Right renal cortex interstitium (tissue), 3 donors: ENCODE data around the gene BCAT1. TPM values are rescaled to one million over a fixed set of nuclear protein-coding genes. Genes with fewer than 3 reads are reported as not detected.

ENCODE experiments used
- DNase-seq, 3 donors: peaks; one replicate each; pipeline ENCODE4 v3.0.0-alpha.2; 2013; ENCODE audit warnings: low read depth in 3 of 3, low spot score in 2 of 3
- polyA plus RNA-seq, 3 donors: library from polyadenylated mRNA; unstranded; fragments of 120-200 nt; gene quantifications; one replicate each; pipeline ENCODE4 v1.2.1, GENCODE V29; 2013; ENCODE audit not compliant: insufficient read length in 3 of 3

BCAT1 gene
- polyA plus RNA-seq, 3 donors, result 56.2 to 60.0 (median 57.3) TPM

DNA sequence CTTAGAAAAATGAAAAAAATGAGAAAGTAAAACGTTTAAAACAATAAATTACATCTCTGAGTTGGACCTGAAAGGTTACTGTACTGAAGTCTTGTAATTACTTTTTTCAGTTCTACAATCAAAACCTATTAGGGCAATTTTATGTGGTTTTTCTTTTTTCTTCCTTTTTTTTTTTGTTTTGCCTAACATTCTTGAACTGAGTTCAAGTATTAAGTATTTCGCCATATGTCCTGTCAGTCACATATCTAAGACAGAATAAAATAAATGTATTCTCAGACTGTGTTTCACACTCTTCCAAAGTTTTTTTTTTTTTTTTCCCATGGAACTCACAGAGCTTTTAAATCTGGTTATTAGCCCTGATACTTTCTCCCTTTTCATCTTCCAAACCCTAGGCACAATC lies 172.0 kb downstream of the BCAT1 start:
- DNase-seq, result no peak

DNA sequence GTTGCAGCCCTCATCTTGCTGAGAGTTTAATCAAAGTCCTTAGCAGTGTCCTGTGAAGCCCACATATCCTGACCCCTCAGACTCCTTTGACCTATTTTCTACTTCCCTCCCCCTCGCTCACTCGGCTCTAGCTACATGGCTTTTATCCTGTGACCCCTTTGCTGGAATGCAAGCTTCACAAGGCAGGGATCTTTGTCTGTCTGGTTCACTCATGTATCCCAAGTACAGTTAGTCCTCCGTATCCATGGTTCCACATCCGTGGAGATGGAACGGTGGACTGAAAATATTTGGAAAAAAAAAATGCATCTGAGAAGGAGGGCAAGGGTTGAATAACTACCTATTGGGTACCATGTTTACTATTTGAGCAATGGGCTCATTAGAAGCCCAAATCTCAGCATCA lies 173.8 kb downstream of the BCAT1 start:
- no peak for DNase-seq

DNA sequence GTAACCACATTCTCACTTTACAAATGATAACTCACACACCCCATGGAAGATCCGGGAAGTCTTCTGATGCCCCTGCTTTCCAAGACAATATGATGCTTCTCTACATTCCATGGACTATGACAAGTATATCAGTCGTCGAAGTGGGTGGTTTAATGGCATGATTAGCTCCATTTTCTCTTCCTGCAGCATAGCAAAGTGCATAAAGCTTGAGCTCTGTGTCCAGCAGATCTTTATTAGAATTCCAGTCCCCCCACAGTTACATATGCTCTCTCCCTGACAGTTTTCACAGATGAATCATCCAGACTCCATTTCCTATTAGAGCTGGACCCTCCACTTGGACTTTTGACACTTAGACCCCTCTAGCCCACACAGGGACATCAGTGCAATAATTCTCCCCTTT lies 174.9 kb downstream of the BCAT1 start:
- no peak for DNase-seq

DNA sequence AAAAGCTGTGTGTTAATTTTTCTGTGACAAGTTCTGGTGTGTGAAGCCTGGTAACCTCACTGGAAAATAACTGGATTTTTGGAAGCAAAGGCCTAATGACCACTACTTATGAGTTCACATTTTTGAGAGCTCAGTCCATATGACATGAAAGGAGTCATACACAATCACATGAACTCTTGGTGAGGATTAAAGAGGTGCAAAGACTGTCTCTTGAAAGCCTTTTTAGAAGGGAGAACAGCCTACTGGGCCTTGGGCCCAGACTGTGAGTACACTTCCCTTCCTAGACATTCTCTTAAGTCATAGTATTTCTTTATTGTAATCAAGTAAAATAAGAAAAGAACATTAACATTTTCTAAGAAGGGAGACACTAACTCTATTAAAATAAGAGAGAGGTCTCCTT lies 176.1 kb downstream of the BCAT1 start:
- no peak for DNase-seq

- no peak for DNase-seq
These were observed 178.1 kb downstream of the BCAT1 start for GRCh38 chr12:24770821-24771220.

DNA sequence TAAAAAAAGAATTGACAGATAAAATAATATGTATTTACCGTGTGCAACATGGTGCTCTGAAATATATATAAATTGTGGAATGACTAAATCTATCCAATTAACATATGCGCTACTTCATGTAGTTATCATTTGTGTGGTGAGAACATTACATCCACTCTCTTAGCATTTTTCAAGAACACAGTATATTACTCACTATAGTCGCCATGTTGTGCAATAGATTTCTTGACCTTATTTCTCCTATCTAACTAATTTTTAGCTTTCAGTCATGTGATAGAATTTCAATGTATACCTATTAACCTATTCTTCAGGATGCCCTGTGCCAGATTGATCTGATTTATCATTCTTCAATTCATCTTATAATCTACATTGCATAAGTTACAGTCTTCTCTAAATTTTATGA lies 178.6 kb downstream of the BCAT1 start:
- no peak for DNase-seq

- no peak for DNase-seq
These were observed 179.2 kb downstream of the BCAT1 start for GRCh38 chr12:24769682-24770081.

DNA sequence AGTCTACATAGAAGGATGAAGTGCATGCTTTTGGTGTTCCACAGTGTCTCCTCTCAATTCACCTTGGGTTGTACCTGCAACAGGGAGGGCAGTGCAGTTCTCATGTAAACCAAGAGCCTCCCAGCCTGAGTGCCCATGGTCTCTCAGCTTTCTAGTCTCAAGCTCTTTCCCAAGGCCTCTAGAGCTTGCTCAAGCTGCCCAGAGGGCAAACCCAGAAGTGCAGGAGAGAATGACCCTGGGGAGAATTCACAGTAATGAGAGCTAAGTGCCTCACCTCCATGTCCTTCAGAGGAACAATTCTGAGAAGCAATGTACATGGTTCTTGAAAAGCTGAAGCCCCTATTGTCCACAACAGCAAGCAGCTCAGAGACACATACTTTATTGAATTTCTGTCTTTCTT lies 180.5 kb downstream of the BCAT1 start:
- no peak for DNase-seq

DNA sequence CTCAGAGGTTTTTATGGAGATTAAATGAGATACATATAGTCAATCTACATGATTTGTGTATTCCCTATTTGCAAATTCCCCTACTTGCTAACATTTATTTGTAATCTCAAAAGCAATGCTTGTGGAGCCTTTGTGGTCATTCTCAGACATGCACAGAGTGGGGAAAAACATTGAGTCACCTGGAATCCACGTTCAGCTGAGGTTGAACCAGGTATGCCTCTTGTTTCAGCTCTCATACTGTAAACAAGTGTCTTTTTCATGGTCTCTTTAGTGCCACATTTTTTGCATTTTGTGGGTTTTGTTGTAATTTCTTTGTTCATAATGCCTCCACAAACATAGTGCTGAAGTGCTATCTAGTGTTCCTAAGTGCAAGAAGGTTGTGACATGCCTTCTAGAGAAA lies 181.9 kb downstream of the BCAT1 start:
- no peak for DNase-seq

DNA sequence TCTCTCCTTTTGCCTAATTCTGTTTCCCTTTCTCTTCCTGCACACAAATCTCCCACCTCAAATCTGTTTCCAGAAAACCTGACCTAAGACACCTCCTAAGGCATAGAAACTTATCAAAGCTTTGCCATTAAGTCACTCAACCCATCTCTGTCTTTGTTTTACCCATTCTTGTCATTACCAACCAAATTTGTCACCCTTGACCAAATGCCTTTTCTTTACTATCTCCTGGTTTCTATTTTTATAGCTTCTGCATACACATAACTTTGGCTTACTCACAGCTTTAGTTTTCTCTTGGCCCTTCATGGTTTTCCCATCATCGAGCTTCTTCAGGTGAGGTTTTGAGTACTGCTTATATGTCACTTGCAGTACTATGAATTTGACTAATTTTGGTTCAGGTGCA lies 184.2 kb downstream of the BCAT1 start:
- DNase-seq, result no peak

DNA sequence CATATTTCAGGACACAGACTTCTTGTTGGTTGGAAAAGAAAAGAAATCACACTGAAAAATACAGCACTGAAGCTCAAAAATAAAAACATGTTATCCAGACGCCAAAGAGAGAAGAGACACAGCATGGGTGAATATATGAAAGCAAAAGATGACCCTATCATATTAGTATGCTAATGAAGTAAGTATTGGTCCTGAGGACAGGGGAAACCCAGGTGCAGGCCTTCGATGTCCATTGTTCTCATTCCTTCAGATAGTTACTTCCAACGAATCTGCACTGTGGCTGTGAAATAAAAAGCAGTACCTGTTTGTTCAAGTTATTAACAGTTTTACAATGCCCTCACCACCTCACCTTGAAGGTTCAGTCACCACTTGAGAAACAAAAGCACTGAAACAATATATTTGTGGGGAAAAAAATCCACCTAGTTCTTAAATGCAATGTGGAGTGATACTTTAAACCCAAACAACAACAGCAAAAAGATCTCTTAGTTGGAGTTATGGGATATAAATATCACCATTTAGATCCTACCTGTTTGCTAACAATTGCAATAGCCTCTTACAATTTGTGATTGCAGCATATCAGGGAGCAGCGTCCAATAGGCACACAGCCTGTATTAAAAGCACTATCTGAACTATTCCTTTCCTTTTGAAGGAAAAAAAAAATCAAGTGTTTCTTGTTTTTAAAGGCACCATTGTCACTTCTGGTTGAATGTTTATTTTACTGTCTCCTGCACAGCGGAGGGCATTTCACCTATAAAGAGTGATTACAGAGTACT lies 188.1 kb downstream of the BCAT1 start:
- DNase-seq, result no peak

GRCh38 chr12:24760162-24760561 lies 188.7 kb downstream of the BCAT1 start:
- DNase-seq, result no peak

Other genes with a start within 250 kb of the BCAT1 start
- 1 to 10 TPM; 5.8 to 7.4 (median 5.8) TPM for gene DNAI7, start 246.1 kb upstream of the BCAT1 start, polyA plus RNA-seq
- gene ETFRF1, start 246.1 kb upstream of the BCAT1 start, polyA plus RNA-seq, result 10 to 100 TPM; 41.3 to 49.2 (median 46.4) TPM